ENCODE measurements around the gene PSMG1. TPM values are rescaled to one million over a fixed set of nuclear protein-coding genes. Genes with fewer than 3 reads are reported as not detected.

PSMG1 gene
- total and polyA plus RNA-seq, 2 of the 8 experiments (the other 6 are each of a cell fraction or from before 2014, with no cell fraction given), result 50.7 to 93.7 TPM

DNA sequence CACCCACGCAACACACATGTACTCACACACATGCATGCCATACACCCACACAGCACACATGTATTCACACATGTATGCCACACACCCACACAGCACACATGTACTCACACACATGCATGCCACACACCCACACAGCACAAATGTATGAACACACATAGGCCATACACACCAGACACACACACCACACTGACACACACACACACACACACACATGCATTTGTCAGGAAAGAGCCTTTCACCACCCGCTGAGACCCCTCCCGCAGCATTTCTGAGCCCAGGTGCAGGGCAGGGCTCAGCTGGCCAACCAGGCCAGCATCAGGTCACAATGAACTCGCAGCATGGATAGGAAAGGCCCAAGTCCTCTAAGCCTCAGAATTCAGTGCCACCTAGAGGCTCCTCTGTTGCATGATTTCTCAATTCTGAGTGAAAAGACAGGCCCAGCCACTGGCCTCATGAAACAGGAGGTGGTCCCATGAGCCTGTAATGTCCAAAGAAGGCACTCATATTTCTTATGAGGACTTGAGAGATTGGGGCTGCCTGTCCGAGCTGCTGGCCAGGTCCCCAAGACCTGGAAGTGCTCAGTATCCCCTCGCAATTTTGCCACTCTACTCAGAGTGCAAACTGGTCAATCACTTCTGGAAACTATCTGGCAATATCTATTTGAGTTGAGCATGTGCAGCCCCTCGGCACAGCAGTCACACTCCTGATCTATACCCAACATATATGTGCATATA, 57.3 kb downstream of the PSMG1 start (continued):
- TF ChIP-seq ATF3 (IDR thresholded peaks at IDR 0.05; ENCODE audit: insufficient read depth, low read depth, low read length) (no peak), SUZ12 (IDR thresholded peaks at IDR 0.05; ENCODE audit: low read length) (no peak), PHF8 (conservative IDR thresholded peaks at IDR 0.05; ENCODE audit: low read depth, low read length) (no peak), RNF2 (IDR thresholded peaks at IDR 0.05; ENCODE audit: borderline replicate concordance, low read depth, low read length, missing control alignments, poor library complexity, severe bottlenecking) (no peak), ASH2L (IDR thresholded peaks at IDR 0.05; ENCODE audit: low read length) (no peak), SP2 (IDR thresholded peaks at IDR 0.05; ENCODE audit: low read length) (no peak), RFX5 (IDR thresholded peaks at IDR 0.05; ENCODE audit: borderline replicate concordance, low read depth, low read length) (no peak)
- TF ChIP-seq, protein P1, sequence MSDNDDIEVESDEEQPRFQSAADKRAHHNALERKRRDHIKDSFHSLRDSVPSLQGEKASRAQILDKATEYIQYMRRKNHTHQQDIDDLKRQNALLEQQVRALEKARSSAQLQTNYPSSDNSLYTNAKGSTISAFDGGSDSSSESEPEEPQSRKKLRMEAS (IDR thresholded peaks at IDR 0.05), result no peak
- TF ChIP-seq, protein P2, sequence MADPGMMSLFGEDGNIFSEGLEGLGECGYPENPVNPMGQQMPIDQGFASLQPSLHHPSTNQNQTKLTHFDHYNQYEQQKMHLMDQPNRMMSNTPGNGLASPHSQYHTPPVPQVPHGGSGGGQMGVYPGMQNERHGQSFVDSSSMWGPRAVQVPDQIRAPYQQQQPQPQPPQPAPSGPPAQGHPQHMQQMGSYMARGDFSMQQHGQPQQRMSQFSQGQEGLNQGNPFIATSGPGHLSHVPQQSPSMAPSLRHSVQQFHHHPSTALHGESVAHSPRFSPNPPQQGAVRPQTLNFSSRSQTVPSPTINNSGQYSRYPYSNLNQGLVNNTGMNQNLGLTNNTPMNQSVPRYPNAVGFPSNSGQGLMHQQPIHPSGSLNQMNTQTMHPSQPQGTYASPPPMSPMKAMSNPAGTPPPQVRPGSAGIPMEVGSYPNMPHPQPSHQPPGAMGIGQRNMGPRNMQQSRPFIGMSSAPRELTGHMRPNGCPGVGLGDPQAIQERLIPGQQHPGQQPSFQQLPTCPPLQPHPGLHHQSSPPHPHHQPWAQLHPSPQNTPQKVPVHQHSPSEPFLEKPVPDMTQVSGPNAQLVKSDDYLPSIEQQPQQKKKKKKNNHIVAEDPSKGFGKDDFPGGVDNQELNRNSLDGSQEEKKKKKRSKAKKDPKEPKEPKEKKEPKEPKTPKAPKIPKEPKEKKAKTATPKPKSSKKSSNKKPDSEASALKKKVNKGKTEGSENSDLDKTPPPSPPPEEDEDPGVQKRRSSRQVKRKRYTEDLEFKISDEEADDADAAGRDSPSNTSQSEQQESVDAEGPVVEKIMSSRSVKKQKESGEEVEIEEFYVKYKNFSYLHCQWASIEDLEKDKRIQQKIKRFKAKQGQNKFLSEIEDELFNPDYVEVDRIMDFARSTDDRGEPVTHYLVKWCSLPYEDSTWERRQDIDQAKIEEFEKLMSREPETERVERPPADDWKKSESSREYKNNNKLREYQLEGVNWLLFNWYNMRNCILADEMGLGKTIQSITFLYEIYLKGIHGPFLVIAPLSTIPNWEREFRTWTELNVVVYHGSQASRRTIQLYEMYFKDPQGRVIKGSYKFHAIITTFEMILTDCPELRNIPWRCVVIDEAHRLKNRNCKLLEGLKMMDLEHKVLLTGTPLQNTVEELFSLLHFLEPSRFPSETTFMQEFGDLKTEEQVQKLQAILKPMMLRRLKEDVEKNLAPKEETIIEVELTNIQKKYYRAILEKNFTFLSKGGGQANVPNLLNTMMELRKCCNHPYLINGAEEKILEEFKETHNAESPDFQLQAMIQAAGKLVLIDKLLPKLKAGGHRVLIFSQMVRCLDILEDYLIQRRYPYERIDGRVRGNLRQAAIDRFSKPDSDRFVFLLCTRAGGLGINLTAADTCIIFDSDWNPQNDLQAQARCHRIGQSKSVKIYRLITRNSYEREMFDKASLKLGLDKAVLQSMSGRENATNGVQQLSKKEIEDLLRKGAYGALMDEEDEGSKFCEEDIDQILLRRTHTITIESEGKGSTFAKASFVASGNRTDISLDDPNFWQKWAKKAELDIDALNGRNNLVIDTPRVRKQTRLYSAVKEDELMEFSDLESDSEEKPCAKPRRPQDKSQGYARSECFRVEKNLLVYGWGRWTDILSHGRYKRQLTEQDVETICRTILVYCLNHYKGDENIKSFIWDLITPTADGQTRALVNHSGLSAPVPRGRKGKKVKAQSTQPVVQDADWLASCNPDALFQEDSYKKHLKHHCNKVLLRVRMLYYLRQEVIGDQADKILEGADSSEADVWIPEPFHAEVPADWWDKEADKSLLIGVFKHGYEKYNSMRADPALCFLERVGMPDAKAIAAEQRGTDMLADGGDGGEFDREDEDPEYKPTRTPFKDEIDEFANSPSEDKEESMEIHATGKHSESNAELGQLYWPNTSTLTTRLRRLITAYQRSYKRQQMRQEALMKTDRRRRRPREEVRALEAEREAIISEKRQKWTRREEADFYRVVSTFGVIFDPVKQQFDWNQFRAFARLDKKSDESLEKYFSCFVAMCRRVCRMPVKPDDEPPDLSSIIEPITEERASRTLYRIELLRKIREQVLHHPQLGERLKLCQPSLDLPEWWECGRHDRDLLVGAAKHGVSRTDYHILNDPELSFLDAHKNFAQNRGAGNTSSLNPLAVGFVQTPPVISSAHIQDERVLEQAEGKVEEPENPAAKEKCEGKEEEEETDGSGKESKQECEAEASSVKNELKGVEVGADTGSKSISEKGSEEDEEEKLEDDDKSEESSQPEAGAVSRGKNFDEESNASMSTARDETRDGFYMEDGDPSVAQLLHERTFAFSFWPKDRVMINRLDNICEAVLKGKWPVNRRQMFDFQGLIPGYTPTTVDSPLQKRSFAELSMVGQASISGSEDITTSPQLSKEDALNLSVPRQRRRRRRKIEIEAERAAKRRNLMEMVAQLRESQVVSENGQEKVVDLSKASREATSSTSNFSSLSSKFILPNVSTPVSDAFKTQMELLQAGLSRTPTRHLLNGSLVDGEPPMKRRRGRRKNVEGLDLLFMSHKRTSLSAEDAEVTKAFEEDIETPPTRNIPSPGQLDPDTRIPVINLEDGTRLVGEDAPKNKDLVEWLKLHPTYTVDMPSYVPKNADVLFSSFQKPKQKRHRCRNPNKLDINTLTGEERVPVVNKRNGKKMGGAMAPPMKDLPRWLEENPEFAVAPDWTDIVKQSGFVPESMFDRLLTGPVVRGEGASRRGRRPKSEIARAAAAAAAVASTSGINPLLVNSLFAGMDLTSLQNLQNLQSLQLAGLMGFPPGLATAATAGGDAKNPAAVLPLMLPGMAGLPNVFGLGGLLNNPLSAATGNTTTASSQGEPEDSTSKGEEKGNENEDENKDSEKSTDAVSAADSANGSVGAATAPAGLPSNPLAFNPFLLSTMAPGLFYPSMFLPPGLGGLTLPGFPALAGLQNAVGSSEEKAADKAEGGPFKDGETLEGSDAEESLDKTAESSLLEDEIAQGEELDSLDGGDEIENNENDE (IDR thresholded peaks at IDR 0.05; ENCODE audit: insufficient replicate concordance, low read length), result no peak

Data from H1 (cell line).